ENCODE results near the gene PCDHGA6. TPM values are rescaled to one million over a fixed set of nuclear protein-coding genes. Genes with fewer than 3 reads are reported as not detected.

The PCDHGA6 gene
- total RNA-seq, 1 experiment from 2014 or later, result 0.07 TPM

GRCh38 chr5:141356133-141356532 is 17.6 kb upstream of the PCDHGA6 start:
- no peaks in the 10 kb centered on the region for H3K4me1 ChIP-seq (ENCODE audit: control insufficient read depth in 1 of 2, insufficient read depth in 2 of 2, low read length in 2 of 2)
- no peaks in the 10 kb centered on the region; a peak in 2 of 4 replicates for H3K9me3 ChIP-seq (ENCODE audit: control insufficient read depth in 1 of 2, insufficient read depth in 1 of 2, low read depth in 1 of 2, low read length in 2 of 2)
- DNase-seq (ENCODE audit: low read depth, low spot score), result no peak
- H3K4me3 ChIP-seq (replicated peaks in 1 of 2; ENCODE audit: low read depth in 1 of 2, low read length in 2 of 2), result no peak overlapping the region
- ChIA-PET POLR2A (no interaction called here), RAD21 (ENCODE audit: low non-redundant PET in 1 of 2, low total read pairs in 2 of 2, uncharacterized antibody in 2 of 2, unreplicated experiment in 2 of 2) (no interaction called here), CTCF (no interaction called here)
- TF ChIP-seq JUND (IDR thresholded peaks at IDR 0.05) (no peak), CEBPB (IDR thresholded peaks at IDR 0.05; ENCODE audit: low read depth) (no peak), EZH2phosphoT487 (IDR thresholded peaks at IDR 0.05; ENCODE audit: borderline replicate concordance) (no peak)
- no peaks in the 10 kb centered on the region for H3K36me3 ChIP-seq (ENCODE audit: control insufficient read depth in 1 of 2, insufficient read depth in 2 of 2, low read length in 2 of 2)
- no peaks in the 10 kb centered on the region for H3K9me2 ChIP-seq (ENCODE audit: insufficient read depth)
- intact Hi-C loops (cut with micrococcal nuclease), result no loop called here
- no peaks in the 10 kb centered on the region for H3K27me3 ChIP-seq (ENCODE audit: insufficient read depth, low read length)
- H4K20me1 ChIP-seq (ENCODE audit: insufficient read depth), result no peaks in the 10 kb centered on the region
- H3K79me2 ChIP-seq (ENCODE audit: insufficient read depth, low read length), result no peaks in the 10 kb centered on the region
- no peak overlapping the region for H3K4me2 ChIP-seq (ENCODE audit: low read length)
- H2AFZ ChIP-seq (ENCODE audit: low read depth, low read length, poor library complexity, severe bottlenecking), result no peak overlapping the region
- H3K9ac ChIP-seq (ENCODE audit: low read length), result no peak overlapping the region
- BruUV-seq (replicated peaks), result no TSS peak
- no peak overlapping the region for H3K27ac ChIP-seq (ENCODE audit: low read depth, low read length)
- no peak for ATAC-seq

- Histone ChIP-seq H3K4me2 (ENCODE audit: low read length) (no peak overlapping the region), H3K27ac (ENCODE audit: low read depth, low read length) (no peak overlapping the region), H3K9ac (ENCODE audit: low read length) (no peak overlapping the region), H3K4me3 (replicated peaks in 1 of 2; ENCODE audit: low read depth in 1 of 2, low read length in 2 of 2) (no peak overlapping the region), H2AFZ (ENCODE audit: low read depth, low read length, poor library complexity, severe bottlenecking) (no peak overlapping the region), H3K9me2 (ENCODE audit: insufficient read depth) (no peaks in the 10 kb centered on the region), H3K9me3 (ENCODE audit: control insufficient read depth in 1 of 2, insufficient read depth in 1 of 2, low read depth in 1 of 2, low read length in 2 of 2) (no peaks in the 10 kb centered on the region; a peak in 2 of 4 replicates), H3K36me3 (ENCODE audit: control insufficient read depth in 1 of 2, insufficient read depth in 2 of 2, low read length in 2 of 2) (no peaks in the 10 kb centered on the region), H3K79me2 (ENCODE audit: insufficient read depth, low read length) (no peaks in the 10 kb centered on the region), H3K27me3 (ENCODE audit: insufficient read depth, low read length) (no peaks in the 10 kb centered on the region), H4K20me1 (ENCODE audit: insufficient read depth) (no peaks in the 10 kb centered on the region), H3K4me1 (ENCODE audit: control insufficient read depth in 1 of 2, insufficient read depth in 2 of 2, low read length in 2 of 2) (no peaks in the 10 kb centered on the region)
- DNase-seq (ENCODE audit: low read depth, low spot score) (no peak), ATAC-seq (no peak)
- ChIA-PET POLR2A (no interaction called here), RAD21 (ENCODE audit: low non-redundant PET in 1 of 2, low total read pairs in 2 of 2, uncharacterized antibody in 2 of 2, unreplicated experiment in 2 of 2) (no interaction called here), CTCF (interaction anchor here (0.5 kb wide), 1 partner anchor 134 kb away, joined by 3 read pairs; the partner anchor contains the start of gene PCDHB14)
- no peak for TF ChIP-seq MAX (IDR thresholded peaks at IDR 0.05)
- TF ChIP-seq SIN3A (IDR thresholded peaks at IDR 0.05; ENCODE audit: low read depth), result no peak
- BruUV-seq (replicated peaks), result no TSS peak
- intact Hi-C loops (cut with micrococcal nuclease), result no loop called here
These were observed 16.7 kb upstream of the PCDHGA6 start for GRCh38 chr5:141356950-141357349.
